GM18520 (cell line): ENCODE measurements around the gene SLC22A16.
A peak's percentile ranks its signal among the peaks of the same experiment; 100 is the strongest.

Source experiments
- ATAC-seq: cut with Tn5 transposase; IDR thresholded peaks from one replicate; pipeline ENCODE4 v1.9.1; 2021; ENCODE audit not compliant: unreplicated experiment

SLC22A16 gene

GRCh38 chr6:110457567-110458175 is 18.7 kb downstream of the SLC22A16 start:
- ATAC-seq = peak; percentile 72

- ATAC-seq = no peak
Measured at GRCh38 chr6:110456694-110457093, 19.7 kb downstream of the SLC22A16 start.

- no peak for ATAC-seq
Measured at GRCh38 chr6:110449541-110449895, 26.9 kb downstream of the SLC22A16 start.

- ATAC-seq = no peak
Measured at GRCh38 chr6:110448846-110449540, 27.4 kb downstream of the SLC22A16 start.

GRCh38 chr6:110447761-110448160 is 28.7 kb downstream of the SLC22A16 start:
- ATAC-seq = no peak

GRCh38 chr6:110446405-110446804 is 30.0 kb downstream of the SLC22A16 start:
- no peak for ATAC-seq

GRCh38 chr6:110440026-110440425 is 36.4 kb downstream of the SLC22A16 start:
- no peak for ATAC-seq

GRCh38 chr6:110439356-110439755 is 37.1 kb downstream of the SLC22A16 start:
- ATAC-seq = no peak

GRCh38 chr6:110434961-110435602 is 41.3 kb downstream of the SLC22A16 start:
- no peak for ATAC-seq

- ATAC-seq = no peak
Measured at GRCh38 chr6:110432285-110432900, 44.0 kb downstream of the SLC22A16 start.

- no peak for ATAC-seq
Measured at GRCh38 chr6:110430741-110431140, 45.7 kb downstream of the SLC22A16 start.

- ATAC-seq = no peak
Measured at GRCh38 chr6:110430236-110430635, 46.2 kb downstream of the SLC22A16 start.

- no peak for ATAC-seq
Measured at GRCh38 chr6:110428153-110428552, 48.3 kb downstream of the SLC22A16 start.

- no peak for ATAC-seq
Measured at GRCh38 chr6:110425816-110426215, 50.6 kb downstream of the SLC22A16 start.

GRCh38 chr6:110422444-110422822 is 54.0 kb downstream of the SLC22A16 start:
- no peak for ATAC-seq

- no peak for ATAC-seq
Measured at GRCh38 chr6:110421749-110422443, 54.5 kb downstream of the SLC22A16 start.

- no peak for ATAC-seq
Measured at GRCh38 chr6:110419028-110419739, 57.2 kb downstream of the SLC22A16 start.

- no peak for ATAC-seq
Measured at GRCh38 chr6:110418594-110418993, 57.8 kb downstream of the SLC22A16 start.

GRCh38 chr6:110415086-110415916 is 61.1 kb downstream of the SLC22A16 start, which contains the start of gene DDO:
Gene DDO, minus strand, starts transcription at chr6:110415575. Its CDS starts 2,113 bp downstream, at chr6:110413462.
- ATAC-seq = no peak

GRCh38 chr6:110414669-110415068 is 61.7 kb downstream of the SLC22A16 start:
- ATAC-seq = no peak
